Astrocyte (in vitro differentiated cells and primary cell): ENCODE measurements around the gene SUPT5H. TPM values are rescaled to one million over a fixed set of nuclear protein-coding genes. Genes with fewer than 3 reads are reported as not detected.

ENCODE experiments used
- DNase-seq: peaks from one replicate; pipeline ENCODE4 v3.0.0-alpha.2; 2010; ENCODE audit warnings: low read depth
- FAIRE-seq: peaks from 2 replicates; lab custom pipeline; 2011; peaks lifted over from hg19 to GRCh38; lab: Jason Lieb, UNC
- H2AFZ ChIP-seq: 2 replicates; pipeline ENCODE4 v1.6.0; 2012; ENCODE audit warnings: low read depth, low read length, inconsistent platforms
- H3K27ac ChIP-seq: 2 replicates; pipeline ENCODE4 v1.5.1; 2011; ENCODE audit warnings: low read depth, low read length, inconsistent platforms
- H3K27me3 ChIP-seq: 2 replicates; pipeline ENCODE4 v1.6.0; 2011; ENCODE audit warnings: low read length, inconsistent platforms; ENCODE audit not compliant: insufficient read depth
- H3K36me3 ChIP-seq: 2 replicates; pipeline ENCODE4 v1.5.1; 2011; ENCODE audit warnings: low read length, inconsistent platforms; ENCODE audit not compliant: insufficient read depth
- H3K4me1 ChIP-seq: 2 replicates; pipeline ENCODE4 v1.5.1; 2011; ENCODE audit warnings: low read length, inconsistent platforms; ENCODE audit not compliant: insufficient read depth
- H3K4me2 ChIP-seq: 2 replicates; pipeline ENCODE4 v1.6.0; 2012; ENCODE audit warnings: low read length, inconsistent platforms
- H3K4me3 ChIP-seq: 2 replicates; pipeline ENCODE4 v1.5.1; 2011; ENCODE audit warnings: low read depth, mild to moderate bottlenecking, low read length, inconsistent platforms; ENCODE audit not compliant: insufficient read depth
- H3K79me2 ChIP-seq: 2 replicates; pipeline ENCODE4 v1.6.0; 2012; ENCODE audit warnings: mild to moderate bottlenecking, low read length, inconsistent platforms; ENCODE audit not compliant: insufficient read depth
- H3K9ac ChIP-seq: 2 replicates; pipeline ENCODE4 v1.6.0; 2012; ENCODE audit warnings: mild to moderate bottlenecking, low read length, inconsistent platforms
- H3K9me3 ChIP-seq: 2 replicates; pipeline ENCODE4 v1.5.1; 2012; ENCODE audit warnings: low read depth, mild to moderate bottlenecking, low read length, inconsistent platforms; ENCODE audit not compliant: insufficient read depth
- H4K20me1 ChIP-seq: 2 replicates; pipeline ENCODE4 v1.6.0; 2012; ENCODE audit warnings: low read length, inconsistent platforms; ENCODE audit not compliant: insufficient read depth
- H3K27ac Mint-ChIP-seq: one replicate; pipeline ENCODE4 v1.8.0; 2021; ENCODE audit warnings: mild to moderate bottlenecking, mixed read lengths; ENCODE audit not compliant: unreplicated experiment
- H3K27me3 Mint-ChIP-seq: one replicate; pipeline ENCODE4 v1.8.0; 2021; ENCODE audit warnings: low read depth, mixed read lengths; ENCODE audit not compliant: unreplicated experiment
- H3K36me3 Mint-ChIP-seq: one replicate; pipeline ENCODE4 v1.8.0; 2021; ENCODE audit warnings: low read depth, mixed read lengths; ENCODE audit not compliant: unreplicated experiment
- H3K4me1 Mint-ChIP-seq: one replicate; pipeline ENCODE4 v1.8.0; 2021; ENCODE audit warnings: low read depth, mixed read lengths; ENCODE audit not compliant: unreplicated experiment
- H3K4me3 Mint-ChIP-seq: one replicate; pipeline ENCODE4 v1.8.0; 2021; ENCODE audit warnings: mild to moderate bottlenecking, moderate library complexity, mixed read lengths; ENCODE audit not compliant: unreplicated experiment
- H3K9me3 Mint-ChIP-seq: one replicate; pipeline ENCODE4 v1.8.0; 2021; ENCODE audit warnings: mild to moderate bottlenecking, mixed read lengths; ENCODE audit not compliant: unreplicated experiment
- EZH2 ChIP-seq: IDR thresholded peaks from 2 replicates; pipeline ENCODE4 v1.6.1; 2012; ENCODE audit warnings: mild to moderate bottlenecking, low read length, inconsistent platforms; ENCODE audit not compliant: insufficient read depth
- total RNA-seq: library from RNA; stranded (reverse); gene quantifications from 2 replicates; pipeline ENCODE4 v1.2.1, GENCODE V29; 2021
- TF ChIP-seq, protein P1 (sequence below): IDR thresholded peaks from 2 replicates; pipeline ENCODE4 v1.5.1; 2011; ENCODE audit warnings: low read depth, mild to moderate bottlenecking, inconsistent platforms, low read length, moderate library complexity; ENCODE audit not compliant: insufficient read depth

Gene SUPT5H
- total RNA-seq, 1 donor from 2014 or later: 171 TPM

DNA sequence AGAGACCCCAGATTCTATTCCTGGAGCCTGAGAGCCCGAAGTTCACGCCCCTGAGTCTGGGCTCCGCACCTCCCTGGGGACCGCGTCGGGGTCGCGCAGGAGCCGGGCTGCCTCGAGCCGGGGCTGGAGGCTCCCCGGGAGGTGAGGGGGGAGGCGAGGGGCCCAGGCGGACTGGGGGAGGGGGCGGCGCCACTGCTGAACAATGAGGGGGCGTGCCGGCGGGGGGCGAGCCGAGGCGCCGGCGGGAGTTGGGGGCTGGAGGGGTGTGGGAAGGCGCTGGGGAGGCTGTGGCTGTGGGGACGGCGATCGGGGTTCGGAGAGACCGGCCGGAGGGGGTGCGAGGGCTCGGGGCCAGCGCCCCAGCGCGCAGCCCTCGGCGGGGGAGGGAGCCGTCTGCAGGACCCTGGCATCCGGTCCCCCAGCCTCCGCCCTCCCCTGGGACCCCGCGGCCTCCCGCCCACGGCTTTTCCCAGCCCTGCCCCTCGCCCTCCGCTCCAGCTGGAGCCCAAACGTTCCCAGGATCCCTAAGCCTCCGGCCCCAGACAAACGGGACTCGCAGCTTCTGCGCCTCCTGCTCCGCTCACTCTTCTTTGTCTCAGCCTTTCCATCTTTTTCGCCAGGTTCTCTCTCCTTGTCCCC is 32.0 kb upstream of the SUPT5H start:
- H3K79me2 ChIP-seq: peaks cover 67% of the 10 kb centered on the region
- H3K9ac ChIP-seq: peak overlapping the region; percentile 97
- TF ChIP-seq, protein P1, sequence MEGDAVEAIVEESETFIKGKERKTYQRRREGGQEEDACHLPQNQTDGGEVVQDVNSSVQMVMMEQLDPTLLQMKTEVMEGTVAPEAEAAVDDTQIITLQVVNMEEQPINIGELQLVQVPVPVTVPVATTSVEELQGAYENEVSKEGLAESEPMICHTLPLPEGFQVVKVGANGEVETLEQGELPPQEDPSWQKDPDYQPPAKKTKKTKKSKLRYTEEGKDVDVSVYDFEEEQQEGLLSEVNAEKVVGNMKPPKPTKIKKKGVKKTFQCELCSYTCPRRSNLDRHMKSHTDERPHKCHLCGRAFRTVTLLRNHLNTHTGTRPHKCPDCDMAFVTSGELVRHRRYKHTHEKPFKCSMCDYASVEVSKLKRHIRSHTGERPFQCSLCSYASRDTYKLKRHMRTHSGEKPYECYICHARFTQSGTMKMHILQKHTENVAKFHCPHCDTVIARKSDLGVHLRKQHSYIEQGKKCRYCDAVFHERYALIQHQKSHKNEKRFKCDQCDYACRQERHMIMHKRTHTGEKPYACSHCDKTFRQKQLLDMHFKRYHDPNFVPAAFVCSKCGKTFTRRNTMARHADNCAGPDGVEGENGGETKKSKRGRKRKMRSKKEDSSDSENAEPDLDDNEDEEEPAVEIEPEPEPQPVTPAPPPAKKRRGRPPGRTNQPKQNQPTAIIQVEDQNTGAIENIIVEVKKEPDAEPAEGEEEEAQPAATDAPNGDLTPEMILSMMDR: no peak
- TF ChIP-seq EZH2: no peak
- FAIRE-seq: no peak
- peak overlapping the region; percentile 83 for H3K4me3 ChIP-seq
- Mint-ChIP-seq H3K27me3 (no peaks in the 10 kb centered on the region), H3K4me3 (peak overlapping the region; percentile 90), H3K27ac (peak overlapping the region; percentile 94), H3K4me1 (peaks cover 32% of the 10 kb centered on the region), H3K9me3 (no peaks in the 10 kb centered on the region), H3K36me3 (peaks cover 7% of the 10 kb centered on the region)
- DNase-seq: no peak
- peaks cover 43% of the 10 kb centered on the region for H3K4me1 ChIP-seq
- peak overlapping the region; percentile 27 for H2AFZ ChIP-seq
- H3K9me3 ChIP-seq: no peaks in the 10 kb centered on the region
- H3K4me2 ChIP-seq: peak overlapping the region; percentile 97
- no peaks in the 10 kb centered on the region for H3K27me3 ChIP-seq
- peak overlapping the region; percentile 97 for H3K27ac ChIP-seq
- peaks cover 4% of the 10 kb centered on the region for H3K36me3 ChIP-seq
- H4K20me1 ChIP-seq: peaks cover 51% of the 10 kb centered on the region

DNA sequence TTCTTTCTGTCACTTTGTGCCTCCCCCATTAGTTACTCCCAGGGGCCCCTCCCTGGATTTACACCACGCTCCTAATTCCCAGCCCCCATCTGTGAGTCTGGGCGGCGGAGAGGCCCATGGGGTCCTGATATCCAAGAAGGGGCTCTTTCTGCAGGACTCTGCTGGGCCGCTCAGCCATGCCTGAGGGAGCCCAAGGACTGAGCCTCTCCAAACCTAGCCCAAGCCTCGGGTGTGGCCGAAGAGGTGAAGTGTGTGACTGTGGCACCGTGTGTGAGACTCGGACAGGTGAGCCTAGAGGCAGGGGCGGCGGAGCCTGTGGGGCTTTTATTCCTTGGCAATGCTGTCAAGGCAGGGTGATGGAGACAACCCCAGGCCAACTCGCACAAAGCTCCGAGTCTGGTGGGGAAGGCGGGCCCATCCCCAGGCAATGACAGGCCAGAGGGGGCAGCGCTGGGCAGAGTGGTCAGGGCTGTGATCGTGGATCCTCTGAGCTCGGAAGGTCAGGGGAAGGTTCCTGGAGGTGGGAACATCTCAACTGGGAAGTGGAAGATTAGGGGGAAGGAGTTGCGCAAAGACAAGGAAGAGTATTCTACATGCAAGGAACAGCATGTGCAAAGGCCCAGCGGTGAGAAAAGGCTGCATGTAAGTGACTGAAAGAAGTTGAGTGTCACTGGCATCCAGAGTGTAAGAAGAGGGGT is 31.3 kb upstream of the SUPT5H start:
- H3K27ac ChIP-seq: peak overlapping the region; percentile 97
- peaks cover 8% of the 10 kb centered on the region for H3K36me3 Mint-ChIP-seq

More for the DNA sequence above, 31.3 kb upstream of the SUPT5H start:
- H3K27ac Mint-ChIP-seq: peak overlapping the region; percentile 94
- Histone ChIP-seq H3K36me3 (peaks cover 7% of the 10 kb centered on the region), H3K9me3 (no peaks in the 10 kb centered on the region), H3K4me1 (peaks cover 37% of the 10 kb centered on the region), H3K4me2 (peak overlapping the region; percentile 97), H3K9ac (peak overlapping the region; percentile 97), H2AFZ (peak overlapping the region; percentile 1), H4K20me1 (peaks cover 52% of the 10 kb centered on the region), H3K27me3 (no peaks in the 10 kb centered on the region), H3K79me2 (peaks cover 65% of the 10 kb centered on the region), H3K4me3 (peak overlapping the region; percentile 83)
- no peak for TF ChIP-seq EZH2
- TF ChIP-seq, protein P1: no peak
- no peaks in the 10 kb centered on the region for H3K9me3 Mint-ChIP-seq
- no peaks in the 10 kb centered on the region for H3K27me3 Mint-ChIP-seq
- FAIRE-seq: no peak
- peak overlapping the region; percentile 90 for H3K4me3 Mint-ChIP-seq
- peaks cover 28% of the 10 kb centered on the region for H3K4me1 Mint-ChIP-seq
- no peak for DNase-seq
